Panc1 (cell line): Measurements from ENCODE around the gene CDK4.

Experiments
- CTCF ChIP-seq: fragments of 450-650 bp; IDR thresholded peaks from 2 replicates; pipeline ENCODE4 v1.5.1; 2017; ENCODE audit warnings: mild to moderate bottlenecking
- POLR2AphosphoS5 ChIP-seq: IDR thresholded peaks from 2 replicates; pipeline ENCODE4 v1.6.1; 2012; ENCODE audit warnings: mild to moderate bottlenecking, low read depth, low read length, moderate library complexity
- SIN3A ChIP-seq: IDR thresholded peaks from 2 replicates; pipeline ENCODE4 v1.6.1; 2012; ENCODE audit warnings: low read depth, mild to moderate bottlenecking, low read length, moderate library complexity, borderline replicate concordance; ENCODE audit not compliant: insufficient read depth

GRCh38 chr12:57716305-57716704, 35.8 kb downstream of the CDK4 start:
- TF ChIP-seq CTCF (no peak), SIN3A (no peak), POLR2AphosphoS5 (no peak)
